GM18505 (cell line): ENCODE measurements around the gene HOTAIR.

Source experiments
- ATAC-seq: cut with Tn5 transposase; IDR thresholded peaks from one replicate; pipeline ENCODE4 v1.9.1; 2021; ENCODE audit not compliant: unreplicated experiment
- POLR2A ChIP-seq: IDR thresholded peaks from 4 replicates; pipeline ENCODE4 v1.6.1; 2011; ENCODE audit warnings: borderline replicate concordance; ENCODE audit not compliant: insufficient read depth, insufficient read length; ENCODE audit errors: extremely low read depth

HOTAIR gene

GRCh38 chr12:53966385-53967133 is 8.2 kb downstream of the HOTAIR start:
- TF ChIP-seq POLR2A: no peak

DNA sequence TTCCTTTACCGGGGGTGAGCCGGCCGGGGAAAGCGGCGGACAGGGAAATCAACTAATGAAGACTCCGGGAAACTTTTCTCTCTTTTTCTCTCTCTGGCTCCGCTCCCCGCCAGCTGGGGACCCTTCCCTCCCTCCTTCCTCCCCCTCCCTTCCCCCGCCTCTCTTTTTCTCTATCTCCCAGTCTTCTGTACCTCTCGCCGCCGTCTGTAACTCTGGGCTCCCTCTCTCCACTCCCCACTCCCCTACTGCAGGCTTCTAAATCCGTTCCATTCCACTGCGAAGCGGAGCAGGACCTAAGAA is 8.7 kb downstream of the HOTAIR start:
- ATAC-seq: no peak
- no peak for TF ChIP-seq POLR2A

More at GRCh38 chr12:53966385-53967133, 8.2 kb downstream of the HOTAIR start:
- no peak for ATAC-seq

GRCh38 chr12:53965281-53966084 is 9.3 kb downstream of the HOTAIR start:
- ATAC-seq: no peak
- no peak for TF ChIP-seq POLR2A

DNA sequence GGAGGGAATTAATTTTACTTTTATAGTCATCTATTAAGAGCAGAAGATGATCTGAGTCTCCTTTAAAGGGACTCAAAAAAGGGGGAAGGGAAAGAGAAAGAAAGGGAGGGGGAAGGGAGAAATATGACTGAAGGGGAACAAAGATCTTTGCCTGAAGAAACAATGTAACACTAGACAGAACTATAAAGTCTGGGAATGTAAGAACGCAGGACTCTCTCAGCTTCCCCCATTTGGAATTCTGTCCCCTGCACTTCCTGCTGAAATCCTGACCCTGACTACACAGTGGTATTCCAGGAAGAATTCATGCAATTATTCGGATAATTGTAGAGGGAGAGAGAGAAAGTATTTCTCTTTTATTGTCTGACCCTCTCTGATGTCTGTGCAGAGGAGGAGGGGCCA is 10.4 kb downstream of the HOTAIR start:
- no peak for ATAC-seq
- no peak for TF ChIP-seq POLR2A

DNA sequence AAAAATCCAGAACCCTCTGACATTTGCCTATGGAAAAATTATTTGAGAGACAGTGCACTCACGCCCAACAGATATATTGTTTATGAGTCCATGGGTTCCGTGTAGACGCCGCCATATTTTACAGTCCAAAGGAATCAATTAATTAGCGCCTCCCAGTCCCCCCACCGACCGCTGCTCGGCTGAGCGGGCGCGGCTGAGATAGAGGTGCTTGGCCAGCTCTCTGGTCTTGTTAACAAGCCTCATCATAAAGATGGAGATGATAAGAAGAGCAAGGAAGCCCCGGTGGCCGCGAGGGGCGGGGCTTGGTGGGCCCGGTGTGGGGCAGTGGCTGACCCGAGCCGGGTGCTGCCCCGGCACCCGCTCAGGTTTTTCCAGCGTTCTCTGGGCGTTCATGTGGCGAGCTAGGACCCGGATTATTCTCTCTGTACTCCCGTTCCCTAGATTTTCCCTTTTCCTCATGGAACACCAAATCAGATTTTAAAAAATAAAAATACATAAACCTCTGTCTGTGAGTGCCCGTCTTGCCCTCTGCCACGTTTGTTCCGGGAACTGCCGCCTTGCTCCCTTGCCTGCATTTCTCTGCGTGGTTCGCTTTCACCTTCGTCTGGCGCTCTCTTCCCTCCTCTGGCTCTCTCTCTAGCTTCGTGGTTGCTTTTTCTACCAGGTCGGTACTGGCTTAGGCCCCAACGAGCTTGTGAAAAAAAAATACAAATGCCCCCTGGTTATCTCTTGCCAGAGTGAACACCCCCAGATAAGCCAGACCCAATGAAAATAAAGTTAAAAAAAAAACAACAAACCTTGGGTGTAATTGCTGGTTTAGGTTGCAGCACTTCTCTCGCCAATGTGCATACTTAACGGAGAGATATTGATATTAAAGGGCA is 11.1 kb downstream of the HOTAIR start:
- ATAC-seq: no peak
- no peak for TF ChIP-seq POLR2A

DNA sequence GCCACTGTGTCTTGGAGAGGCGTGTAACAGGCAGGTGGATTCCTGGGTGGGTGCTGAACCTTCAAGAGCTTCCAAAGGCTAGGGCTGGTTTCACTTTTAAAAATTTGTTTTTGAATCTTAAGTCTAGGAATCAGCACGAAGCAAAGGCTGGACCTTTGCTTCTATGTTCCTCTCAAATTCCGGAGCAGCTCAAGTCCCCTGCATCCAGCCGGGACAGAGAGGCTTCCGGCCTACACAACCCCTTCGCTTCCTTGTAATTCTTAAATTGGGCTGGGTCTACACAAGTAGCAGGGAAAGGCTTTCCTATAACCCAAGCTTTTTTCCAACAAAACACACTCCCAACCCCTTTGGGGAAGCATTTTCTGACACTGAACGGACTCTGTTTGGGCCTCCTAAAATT is 11.7 kb downstream of the HOTAIR start:
- no peak for TF ChIP-seq POLR2A
- no peak for ATAC-seq

- ATAC-seq: no peak
- no peak for TF ChIP-seq POLR2A
Measured at GRCh38 chr12:53961025-53961761, 13.6 kb downstream of the HOTAIR start.

DNA sequence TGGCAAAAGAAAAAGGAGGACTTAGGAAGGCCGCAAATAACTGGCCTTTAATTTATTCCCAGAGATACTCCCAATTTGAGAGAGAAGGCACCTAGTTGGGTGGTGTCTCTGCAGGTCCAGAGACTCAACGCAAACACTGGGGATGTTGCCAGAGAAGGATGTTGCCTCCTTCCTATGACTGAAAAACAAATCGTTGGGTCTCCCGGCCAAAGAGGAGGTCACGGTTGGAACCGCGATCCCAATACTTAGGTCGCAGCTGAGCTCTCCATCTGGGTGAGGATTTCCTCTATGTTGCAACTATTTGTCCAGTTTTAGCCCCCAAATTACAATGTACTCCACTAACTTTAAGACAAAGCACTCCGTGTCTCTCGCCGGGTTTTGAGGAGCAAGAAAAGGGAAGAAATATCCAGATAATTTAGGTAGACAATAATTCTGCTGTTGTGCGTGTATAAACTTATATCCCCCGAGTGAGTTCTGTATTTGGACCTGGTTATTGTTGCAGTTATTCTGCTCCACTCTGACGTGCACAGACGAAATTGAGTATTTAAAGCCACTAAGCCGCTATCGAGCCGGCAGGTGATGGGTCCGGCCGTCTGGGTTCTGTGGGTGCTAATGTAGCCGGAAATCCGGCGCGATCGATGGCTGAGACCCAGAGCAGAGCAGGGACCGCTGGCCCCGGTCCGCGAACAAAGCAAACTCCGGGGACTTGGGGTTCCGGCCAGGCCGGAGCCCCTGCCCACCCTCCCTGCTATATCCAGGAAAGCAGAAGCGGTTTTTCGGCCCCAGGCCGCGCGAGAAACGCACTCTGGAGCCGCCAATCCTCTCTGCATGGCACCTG is 14.3 kb downstream of the HOTAIR start:
- ATAC-seq: no peak

DNA sequence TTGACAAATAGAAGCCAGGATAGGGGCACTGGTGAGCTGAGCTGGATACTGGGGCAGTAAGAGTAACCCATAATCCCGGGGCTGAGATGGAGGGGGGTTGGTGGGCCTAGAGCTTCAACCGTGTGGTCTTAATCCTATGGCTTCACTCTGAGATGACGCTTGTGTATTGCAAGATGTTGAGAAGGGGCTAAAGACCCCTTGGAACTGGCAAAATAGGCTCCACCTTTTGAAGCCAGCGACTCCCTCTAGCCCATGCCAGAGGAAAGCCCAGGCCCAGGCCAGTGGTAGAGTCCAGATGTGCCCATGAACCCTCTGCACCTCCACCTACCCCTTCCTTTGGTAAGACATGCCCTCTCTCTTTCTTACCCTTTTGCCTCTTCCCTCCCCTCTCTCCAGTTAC is 15.4 kb downstream of the HOTAIR start:
- TF ChIP-seq POLR2A: no peak
- ATAC-seq: no peak

More for the DNA sequence above, 14.3 kb downstream of the HOTAIR start:
- TF ChIP-seq POLR2A: no peak

GRCh38 chr12:53958128-53958527 is 16.6 kb downstream of the HOTAIR start:
- TF ChIP-seq POLR2A: no peak
- ATAC-seq: no peak

- ATAC-seq: no peak
- TF ChIP-seq POLR2A: no peak
Measured at GRCh38 chr12:53956914-53957536, 17.7 kb downstream of the HOTAIR start.

GRCh38 chr12:53956251-53956887 is 18.4 kb downstream of the HOTAIR start:
- no peak for ATAC-seq

More at GRCh38 chr12:53956251-53956887, 18.4 kb downstream of the HOTAIR start:
- no peak for TF ChIP-seq POLR2A
